Tibial nerve (tissue), 3 donors: ENCODE results near the gene ITIH4.

Experiments
- POLR2A ChIP-seq, 2 donors: fragments of 450-650 bp; IDR thresholded peaks; one replicate each; pipeline ENCODE4 v1.6.1; 2017; ENCODE audit warnings: antibody characterized with exemption in 2 of 2, mild to moderate bottlenecking in 2 of 2, moderate library complexity in 2 of 2
- TF ChIP-seq, protein P1 (sequence below), 5 experiments: fragments of 200-600 bp in 3 of 5; fragments of 450-650 bp in 2 of 5; sonication (generic) in 3 of 5; IDR thresholded peaks; one replicate each; pipeline ENCODE4 v1.5.1; 2016 to 2019; ENCODE audit warnings: antibody characterized with exemption in 5 of 5, mild to moderate bottlenecking in 3 of 5, moderate library complexity in 2 of 5

DNA sequence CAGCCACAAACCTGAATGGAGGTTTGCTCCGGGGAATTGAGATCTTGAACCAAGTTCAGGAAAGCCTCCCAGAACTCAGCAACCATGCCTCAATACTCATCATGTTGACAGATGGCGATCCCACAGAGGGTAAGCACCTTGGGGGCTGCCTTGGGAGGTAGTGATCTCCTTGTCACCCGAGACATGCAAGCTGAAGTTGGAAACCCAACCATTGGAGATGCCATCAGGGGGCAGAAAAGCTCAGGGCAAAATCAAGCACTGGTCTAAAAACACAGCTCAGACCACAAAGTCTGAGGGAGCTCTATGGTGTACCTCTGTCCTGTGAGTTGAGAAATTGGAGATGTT lies 47.3 kb downstream of the ITIH4 start:
- TF ChIP-seq, protein P1, sequence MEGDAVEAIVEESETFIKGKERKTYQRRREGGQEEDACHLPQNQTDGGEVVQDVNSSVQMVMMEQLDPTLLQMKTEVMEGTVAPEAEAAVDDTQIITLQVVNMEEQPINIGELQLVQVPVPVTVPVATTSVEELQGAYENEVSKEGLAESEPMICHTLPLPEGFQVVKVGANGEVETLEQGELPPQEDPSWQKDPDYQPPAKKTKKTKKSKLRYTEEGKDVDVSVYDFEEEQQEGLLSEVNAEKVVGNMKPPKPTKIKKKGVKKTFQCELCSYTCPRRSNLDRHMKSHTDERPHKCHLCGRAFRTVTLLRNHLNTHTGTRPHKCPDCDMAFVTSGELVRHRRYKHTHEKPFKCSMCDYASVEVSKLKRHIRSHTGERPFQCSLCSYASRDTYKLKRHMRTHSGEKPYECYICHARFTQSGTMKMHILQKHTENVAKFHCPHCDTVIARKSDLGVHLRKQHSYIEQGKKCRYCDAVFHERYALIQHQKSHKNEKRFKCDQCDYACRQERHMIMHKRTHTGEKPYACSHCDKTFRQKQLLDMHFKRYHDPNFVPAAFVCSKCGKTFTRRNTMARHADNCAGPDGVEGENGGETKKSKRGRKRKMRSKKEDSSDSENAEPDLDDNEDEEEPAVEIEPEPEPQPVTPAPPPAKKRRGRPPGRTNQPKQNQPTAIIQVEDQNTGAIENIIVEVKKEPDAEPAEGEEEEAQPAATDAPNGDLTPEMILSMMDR (IDR thresholded peaks at IDR 0.05): no peak
- TF ChIP-seq POLR2A (IDR thresholded peaks at IDR 0.05): no peak
